Stimulated activated memory B cell treated with anti-CD40 and anti-IgM and Interleukin-4, amounts not matched to agents 10 μg/mL and 1 μg/mL and 100 μg/mL, for 72 hours (primary cell): ENCODE measurements around the gene RTN4RL2.

Source experiments
- ATAC-seq: fragments of 150-1000 bp; cut with Tn5 transposase; 2 replicates; pipeline ENCODE4 v1.10.0; 2021
- H3K27ac Mint-ChIP-seq: one replicate; pipeline ENCODE4 v1.8.0; 2022; ENCODE audit warnings: mild to moderate bottlenecking, mixed read lengths
- H3K27me3 Mint-ChIP-seq: one replicate; pipeline ENCODE4 v1.8.0; 2022; ENCODE audit warnings: mixed read lengths
- H3K36me3 Mint-ChIP-seq: one replicate; pipeline ENCODE4 v1.8.0; 2022; ENCODE audit warnings: mixed read lengths
- H3K4me1 Mint-ChIP-seq: one replicate; pipeline ENCODE4 v1.8.0; 2022; ENCODE audit warnings: mixed read lengths
- H3K4me3 Mint-ChIP-seq: one replicate; pipeline ENCODE4 v1.8.0; 2022; ENCODE audit warnings: mild to moderate bottlenecking, moderate library complexity, mixed read lengths
- H3K9me3 Mint-ChIP-seq: one replicate; pipeline ENCODE4 v1.8.0; 2022; ENCODE audit warnings: mixed read lengths

RTN4RL2 gene

GRCh38 chr11:57466680-57467079, 6.4 kb downstream of the RTN4RL2 start:
- no peaks in the 10 kb centered on the region for H3K4me1 Mint-ChIP-seq
- H3K27ac Mint-ChIP-seq, result no peak overlapping the region
- H3K36me3 Mint-ChIP-seq, result no peaks in the 10 kb centered on the region
- no peak overlapping the region for H3K4me3 Mint-ChIP-seq
- H3K9me3 Mint-ChIP-seq, result no peaks in the 10 kb centered on the region
- peaks cover 14% of the 10 kb centered on the region for H3K27me3 Mint-ChIP-seq
- ATAC-seq, result no peak

- Mint-ChIP-seq H3K4me1 (no peaks in the 10 kb centered on the region), H3K27ac (no peak overlapping the region), H3K4me3 (no peak overlapping the region), H3K27me3 (peaks cover 8% of the 10 kb centered on the region), H3K9me3 (no peaks in the 10 kb centered on the region), H3K36me3 (no peaks in the 10 kb centered on the region)
- ATAC-seq, result no peak
These were observed 7.3 kb downstream of the RTN4RL2 start for GRCh38 chr11:57467508-57468157.

DNA sequence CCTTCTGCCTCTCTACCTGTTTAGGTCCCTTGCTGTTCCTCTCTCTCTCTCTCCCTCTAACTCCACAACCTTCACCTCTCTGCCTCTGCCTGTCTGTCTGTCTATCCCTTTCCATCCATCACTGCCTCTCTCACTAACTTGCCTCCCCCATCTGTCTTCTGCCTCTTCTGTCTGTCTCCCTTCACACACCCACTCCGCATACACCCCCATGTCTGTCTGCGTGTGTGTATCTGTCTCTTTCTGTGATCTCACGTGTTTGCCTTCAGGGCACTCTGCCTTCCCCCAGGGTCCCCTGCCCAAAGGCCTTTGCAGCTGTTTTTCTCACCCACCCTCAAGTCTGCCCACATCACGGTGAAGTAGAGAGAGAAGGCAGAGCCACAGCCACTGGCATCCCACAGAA, 7.9 kb downstream of the RTN4RL2 start:
- no peak overlapping the region for H3K4me3 Mint-ChIP-seq
- H3K27ac Mint-ChIP-seq, result no peak overlapping the region
- H3K36me3 Mint-ChIP-seq, result no peaks in the 10 kb centered on the region
- no peaks in the 10 kb centered on the region for H3K9me3 Mint-ChIP-seq
- H3K27me3 Mint-ChIP-seq, result peaks cover 13% of the 10 kb centered on the region
- ATAC-seq, result no peak
- no peaks in the 10 kb centered on the region for H3K4me1 Mint-ChIP-seq

DNA sequence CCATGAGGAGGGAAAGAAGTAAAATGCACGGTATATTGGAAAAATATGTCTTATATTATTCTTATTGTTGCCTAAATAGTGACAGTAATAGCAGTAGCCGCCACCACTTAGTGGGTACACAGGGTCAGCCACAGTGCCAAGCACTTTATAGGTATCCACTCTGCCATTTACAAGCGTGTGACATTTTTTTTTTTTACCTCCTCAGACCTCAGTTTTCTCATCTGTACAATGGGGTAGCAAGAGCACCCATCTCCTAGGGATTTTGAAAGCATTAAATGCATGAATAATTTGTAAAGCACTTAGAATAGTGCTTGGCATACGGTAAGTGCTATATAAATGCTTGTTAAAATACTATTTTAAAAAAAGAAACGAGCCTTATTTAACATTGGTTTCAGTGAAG, 8.9 kb downstream of the RTN4RL2 start:
- Mint-ChIP-seq H3K9me3 (no peaks in the 10 kb centered on the region), H3K4me3 (no peak overlapping the region), H3K36me3 (no peaks in the 10 kb centered on the region), H3K27me3 (peaks cover 20% of the 10 kb centered on the region), H3K4me1 (no peaks in the 10 kb centered on the region), H3K27ac (no peak overlapping the region)
- ATAC-seq, result no peak

GRCh38 chr11:57471496-57471895, 11.2 kb downstream of the RTN4RL2 start:
- Mint-ChIP-seq H3K9me3 (no peaks in the 10 kb centered on the region), H3K27ac (no peak overlapping the region), H3K27me3 (peaks cover 20% of the 10 kb centered on the region), H3K4me1 (peaks cover 10% of the 10 kb centered on the region), H3K36me3 (no peaks in the 10 kb centered on the region), H3K4me3 (no peak overlapping the region)
- ATAC-seq, result no peak

GRCh38 chr11:57473285-57473841, 13.0 kb downstream of the RTN4RL2 start:
- no peaks in the 10 kb centered on the region for H3K9me3 Mint-ChIP-seq
- no peak overlapping the region for H3K4me3 Mint-ChIP-seq
- H3K27ac Mint-ChIP-seq, result no peak overlapping the region
- no peak for ATAC-seq
- no peaks in the 10 kb centered on the region for H3K36me3 Mint-ChIP-seq
- H3K4me1 Mint-ChIP-seq, result peaks cover 21% of the 10 kb centered on the region
- H3K27me3 Mint-ChIP-seq, result peaks cover 27% of the 10 kb centered on the region

GRCh38 chr11:57474017-57474802, 13.9 kb downstream of the RTN4RL2 start:
- Mint-ChIP-seq H3K27me3 (peaks cover 30% of the 10 kb centered on the region), H3K36me3 (no peaks in the 10 kb centered on the region), H3K27ac (no peak overlapping the region), H3K4me3 (no peak overlapping the region), H3K4me1 (peaks cover 25% of the 10 kb centered on the region), H3K9me3 (no peaks in the 10 kb centered on the region)
- no peak for ATAC-seq

- no peak for ATAC-seq
- Mint-ChIP-seq H3K27ac (no peak overlapping the region), H3K4me1 (peaks cover 31% of the 10 kb centered on the region), H3K27me3 (peaks cover 32% of the 10 kb centered on the region), H3K4me3 (no peak overlapping the region), H3K36me3 (no peaks in the 10 kb centered on the region), H3K9me3 (no peaks in the 10 kb centered on the region)
These were observed 14.4 kb downstream of the RTN4RL2 start for GRCh38 chr11:57474803-57475115.

DNA sequence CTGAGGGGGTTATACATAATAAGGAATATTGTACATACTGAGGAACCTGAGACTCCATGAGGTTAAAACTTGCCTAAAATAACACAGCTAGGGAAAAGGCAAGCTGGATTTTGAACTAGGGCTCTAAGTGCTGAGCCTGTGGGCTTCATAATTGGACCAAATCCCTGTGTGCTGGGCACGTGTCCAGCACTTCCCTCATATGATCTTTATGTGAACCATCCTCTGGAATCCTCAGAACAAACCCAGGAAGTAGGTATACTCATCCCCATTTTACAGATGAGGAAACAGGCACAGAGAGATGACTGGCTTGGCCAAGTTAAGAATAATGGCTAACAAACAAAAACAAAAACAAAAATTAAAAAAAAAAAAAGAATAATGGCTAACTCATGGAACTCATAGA, 14.9 kb downstream of the RTN4RL2 start:
- H3K4me3 Mint-ChIP-seq, result no peak overlapping the region
- H3K27ac Mint-ChIP-seq, result no peak overlapping the region
- no peaks in the 10 kb centered on the region for H3K36me3 Mint-ChIP-seq
- peaks cover 34% of the 10 kb centered on the region for H3K4me1 Mint-ChIP-seq
- ATAC-seq, result no peak
- peaks cover 36% of the 10 kb centered on the region for H3K27me3 Mint-ChIP-seq
- no peaks in the 10 kb centered on the region for H3K9me3 Mint-ChIP-seq

DNA sequence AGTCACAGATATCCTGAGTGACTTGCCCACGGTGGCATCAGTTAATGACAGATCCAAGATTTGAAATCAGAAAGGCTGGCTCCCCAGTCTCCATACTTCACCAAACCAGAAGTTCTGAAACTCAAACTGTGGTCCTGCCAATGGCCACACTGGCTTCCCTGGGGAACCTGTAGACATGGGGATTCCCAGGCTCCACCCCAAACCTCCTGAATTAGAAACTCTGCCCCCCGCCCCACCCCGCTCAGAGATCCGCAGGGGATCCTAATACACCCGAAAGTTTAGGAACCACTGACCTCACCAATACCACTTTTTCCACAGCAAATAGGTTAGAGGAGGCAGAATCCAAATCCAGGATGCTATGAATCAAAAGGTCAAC, 15.3 kb downstream of the RTN4RL2 start:
- Mint-ChIP-seq H3K27me3 (peaks cover 39% of the 10 kb centered on the region), H3K9me3 (no peaks in the 10 kb centered on the region), H3K27ac (peak overlapping the region; percentile 64), H3K36me3 (no peaks in the 10 kb centered on the region), H3K4me3 (peak overlapping the region; percentile 75), H3K4me1 (peaks cover 38% of the 10 kb centered on the region)
- peak; percentile 54 for ATAC-seq

GRCh38 chr11:57476047-57476756, 15.9 kb downstream of the RTN4RL2 start:
- peaks cover 40% of the 10 kb centered on the region for H3K4me1 Mint-ChIP-seq
- ATAC-seq, result peak; percentile 66
- peaks cover 41% of the 10 kb centered on the region for H3K27me3 Mint-ChIP-seq
- H3K36me3 Mint-ChIP-seq, result no peaks in the 10 kb centered on the region
- peak overlapping the region; percentile 64 for H3K27ac Mint-ChIP-seq
- H3K9me3 Mint-ChIP-seq, result no peaks in the 10 kb centered on the region
- H3K4me3 Mint-ChIP-seq, result peak overlapping the region; percentile 75

GRCh38 chr11:57476757-57477506, 16.6 kb downstream of the RTN4RL2 start:
- peak overlapping the region; percentile 64 for H3K27ac Mint-ChIP-seq
- peak; percentile 59 for ATAC-seq
- H3K4me3 Mint-ChIP-seq, result peak overlapping the region; percentile 75
- no peaks in the 10 kb centered on the region for H3K9me3 Mint-ChIP-seq
- peaks cover 49% of the 10 kb centered on the region for H3K27me3 Mint-ChIP-seq
- no peaks in the 10 kb centered on the region for H3K36me3 Mint-ChIP-seq
- peaks cover 47% of the 10 kb centered on the region for H3K4me1 Mint-ChIP-seq

GRCh38 chr11:57477507-57478189, 17.3 kb downstream of the RTN4RL2 start:
- no peak overlapping the region for H3K27ac Mint-ChIP-seq
- H3K4me1 Mint-ChIP-seq, result peaks cover 55% of the 10 kb centered on the region
- H3K27me3 Mint-ChIP-seq, result peaks cover 56% of the 10 kb centered on the region
- H3K36me3 Mint-ChIP-seq, result no peaks in the 10 kb centered on the region
- H3K4me3 Mint-ChIP-seq, result no peak overlapping the region
- H3K9me3 Mint-ChIP-seq, result no peaks in the 10 kb centered on the region
- no peak for ATAC-seq

DNA sequence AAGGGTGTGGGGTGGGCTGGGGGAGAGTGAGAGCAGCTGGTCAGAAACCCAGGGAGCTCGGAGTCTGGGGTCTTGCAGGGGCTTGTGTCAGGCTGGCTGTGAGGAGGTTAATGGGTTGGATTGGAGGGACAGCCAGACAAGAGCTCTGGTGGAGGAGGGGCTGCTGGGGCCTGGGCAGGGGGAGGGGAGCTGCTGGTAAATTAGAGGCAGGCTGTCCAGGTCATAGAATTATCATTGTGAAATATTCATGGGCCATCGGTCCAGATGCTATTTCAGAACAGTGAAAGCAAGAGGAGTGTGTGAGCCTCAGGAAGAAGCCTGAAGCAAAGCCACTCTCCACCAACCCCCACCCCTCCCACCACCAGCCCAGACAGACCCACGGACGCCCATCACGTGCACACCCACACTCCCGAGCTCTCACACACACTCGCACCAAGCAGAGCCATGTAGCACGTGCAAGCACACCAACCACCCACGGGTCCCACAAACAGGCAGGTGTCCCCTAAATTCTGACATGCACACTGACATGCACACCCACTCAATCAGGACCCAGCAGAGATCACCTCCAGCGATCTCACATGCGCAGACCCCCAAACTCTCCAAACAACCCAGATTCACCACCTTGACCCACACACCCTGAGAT, 18.8 kb downstream of the RTN4RL2 start:
- peaks cover 64% of the 10 kb centered on the region for H3K4me1 Mint-ChIP-seq
- no peaks in the 10 kb centered on the region for H3K9me3 Mint-ChIP-seq
- no peak overlapping the region for H3K27ac Mint-ChIP-seq
- H3K36me3 Mint-ChIP-seq, result no peaks in the 10 kb centered on the region
- peaks cover 49% of the 10 kb centered on the region for H3K27me3 Mint-ChIP-seq
- ATAC-seq, result no peak
- H3K4me3 Mint-ChIP-seq, result no peak overlapping the region
